GM19238 (cell line): ENCODE results near the gene JPH3.
"Not testable (repeated sequence)": the region's sequence is repeated elsewhere in the genome, so short reads cannot be mapped to it uniquely, and the experiment has no call there.

Experiments
- DNase-seq: peaks from one replicate; pipeline ENCODE4 v3.0.0; 2011; ENCODE audit warnings: low spot score; ENCODE audit not compliant: insufficient read length

JPH3 gene

DNA sequence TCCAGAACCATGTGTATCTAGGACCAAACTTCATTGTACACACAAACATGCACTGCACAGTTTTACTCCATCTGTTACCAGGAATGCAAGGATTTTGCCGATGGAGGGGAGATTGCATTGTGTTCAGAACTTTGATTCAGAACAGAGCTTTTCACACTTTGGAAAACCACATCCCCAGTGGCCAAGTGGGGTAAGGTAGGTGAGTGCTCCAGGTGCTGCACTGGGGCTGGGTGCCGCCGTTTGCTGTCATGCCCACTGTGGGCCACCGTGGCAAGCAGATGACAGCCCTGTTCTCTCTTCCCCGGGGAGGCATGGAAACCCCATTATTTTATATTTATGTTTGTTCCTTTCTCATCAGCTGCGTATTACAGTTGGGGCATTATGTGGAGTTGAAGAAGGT lies 29.3 kb upstream of the JPH3 start:
- DNase-seq = no peak

DNA sequence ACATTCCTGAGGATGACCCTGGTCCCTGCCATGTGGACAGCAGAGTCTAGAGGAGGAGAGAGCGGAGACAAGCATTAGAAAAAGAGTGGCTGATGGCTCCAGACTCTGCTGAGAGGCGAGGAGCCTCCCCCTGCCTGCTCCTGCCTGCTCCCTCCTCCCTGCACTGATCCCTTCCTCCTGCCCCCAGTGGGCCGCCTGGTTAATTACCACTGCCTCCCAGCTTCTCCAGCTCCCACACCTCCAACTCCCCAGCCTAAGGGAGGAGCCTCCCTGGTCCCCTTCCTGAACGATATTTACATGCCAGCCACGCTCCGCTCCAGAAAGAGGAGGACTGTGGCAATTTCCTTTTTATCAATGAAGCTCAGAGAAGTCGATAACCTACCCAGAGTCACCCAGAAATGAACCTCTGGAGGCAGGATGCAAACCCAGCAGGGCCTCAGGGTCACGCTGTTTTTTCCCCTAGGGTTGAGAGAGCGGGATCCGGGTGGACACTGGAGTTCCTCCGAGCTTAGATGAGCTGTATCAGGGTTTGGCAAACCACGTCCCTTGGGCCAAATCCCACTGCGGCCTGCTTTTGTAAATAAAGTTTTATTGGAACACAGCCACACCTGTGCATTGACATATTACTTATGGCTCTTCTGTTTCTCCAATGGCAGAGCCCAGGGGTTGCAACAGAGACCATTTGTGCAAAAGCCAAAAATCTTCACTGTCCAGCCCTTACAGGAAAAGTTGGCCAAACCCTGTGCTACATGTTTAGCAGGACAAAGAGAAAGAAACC lies 27.1 kb upstream of the JPH3 start:
- no peak for DNase-seq

DNA sequence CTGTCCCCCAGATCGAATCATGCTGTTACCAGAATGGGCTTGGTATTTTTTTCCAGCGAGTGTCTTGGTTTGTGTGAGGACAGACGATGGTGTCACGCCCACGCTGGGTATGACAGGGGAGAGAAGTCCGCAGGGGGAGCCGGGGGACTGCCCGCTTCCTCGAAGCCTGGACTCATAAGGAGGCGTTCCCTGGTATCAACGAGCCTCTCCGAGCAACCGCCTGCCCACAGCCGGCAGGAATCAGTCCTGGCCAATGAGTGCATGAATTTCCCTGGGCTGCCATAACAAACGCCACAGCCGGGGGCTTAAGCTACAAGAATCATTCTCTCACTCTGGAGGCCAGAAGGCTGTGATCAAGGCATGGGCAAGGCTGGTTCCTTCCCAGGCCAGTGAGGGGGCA lies 26.1 kb upstream of the JPH3 start:
- DNase-seq = no peak

GRCh38 chr16:87578142-87578930 lies 24.0 kb upstream of the JPH3 start:
- not testable (repeated sequence) for DNase-seq

- no peak for DNase-seq
These were observed 22.6 kb upstream of the JPH3 start for GRCh38 chr16:87579691-87580090.

- DNase-seq = no peak
These were observed 21.4 kb upstream of the JPH3 start for GRCh38 chr16:87580855-87581261.

- no peak for DNase-seq
These were observed 20.5 kb upstream of the JPH3 start for GRCh38 chr16:87581857-87582215.

DNA sequence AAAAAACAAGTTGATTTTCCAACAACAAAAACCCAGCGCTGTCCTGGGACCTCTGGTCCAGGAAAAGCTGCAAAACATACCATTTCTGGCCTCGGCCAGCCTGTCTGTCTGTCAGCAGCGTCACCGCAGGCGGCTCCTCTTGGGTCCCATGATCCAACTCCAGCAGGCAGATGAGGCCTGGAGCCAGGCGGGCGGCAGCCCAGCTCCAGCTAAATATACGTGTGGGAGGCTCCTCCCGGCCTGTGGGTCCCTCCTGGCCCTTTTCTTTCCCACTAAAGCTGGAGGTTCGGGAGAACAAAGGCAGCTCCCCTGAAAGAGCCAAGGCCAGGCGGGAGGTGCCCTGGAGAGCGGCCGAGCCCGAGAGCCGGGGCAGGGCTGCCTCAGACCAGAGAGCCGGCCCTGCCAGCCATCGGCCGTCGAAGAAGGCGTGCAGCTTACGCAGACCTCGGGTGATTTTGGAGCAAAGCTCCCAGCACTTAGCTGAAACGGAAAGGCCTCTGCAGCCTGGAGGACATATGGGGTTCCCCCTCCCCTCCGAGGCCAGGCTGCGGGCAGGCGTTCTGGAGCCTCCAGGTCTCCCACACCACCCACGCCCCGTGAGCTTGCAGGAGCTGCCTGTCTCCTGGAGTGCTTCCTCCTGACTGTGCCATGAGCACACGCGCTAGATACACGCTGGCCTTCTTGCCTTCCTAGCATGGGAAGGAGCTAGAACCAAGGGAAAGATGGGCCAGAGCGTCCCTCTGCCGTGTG lies 19.9 kb upstream of the JPH3 start:
- no peak for DNase-seq

- no peak for DNase-seq
These were observed 19.4 kb upstream of the JPH3 start for GRCh38 chr16:87582966-87583325.

DNA sequence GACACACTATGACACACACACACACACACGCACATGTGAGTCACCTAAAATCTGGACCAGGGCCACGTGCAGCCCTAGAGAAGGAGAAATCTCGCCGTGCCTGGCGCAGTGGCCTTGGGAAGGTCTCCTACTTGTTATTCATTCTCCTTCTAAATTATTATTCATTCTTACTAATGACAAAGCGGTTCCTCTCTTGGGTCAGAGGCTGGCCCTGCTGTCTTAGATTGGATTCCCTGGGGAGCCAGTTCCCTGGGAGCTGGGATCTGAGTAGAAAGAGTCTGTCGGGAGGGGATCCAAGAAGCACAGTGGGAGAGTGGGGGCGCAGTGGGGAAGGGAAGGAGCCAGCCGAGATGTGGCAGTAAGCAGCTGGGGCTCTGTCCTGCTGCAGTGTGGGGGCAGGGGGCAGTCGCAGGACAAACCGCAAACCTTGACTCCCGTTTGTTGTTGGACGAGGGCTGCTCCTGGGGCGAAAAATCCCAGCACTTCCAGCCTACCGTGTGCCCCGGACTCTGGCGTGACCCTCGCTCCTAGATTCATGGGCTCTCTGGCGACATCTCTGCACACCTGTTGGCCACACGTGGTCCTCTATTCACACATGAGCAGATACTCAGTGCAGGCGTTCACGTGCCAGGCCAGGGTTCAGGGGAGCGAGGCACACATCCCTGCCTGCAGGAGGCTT lies 18.7 kb upstream of the JPH3 start:
- no peak for DNase-seq

DNA sequence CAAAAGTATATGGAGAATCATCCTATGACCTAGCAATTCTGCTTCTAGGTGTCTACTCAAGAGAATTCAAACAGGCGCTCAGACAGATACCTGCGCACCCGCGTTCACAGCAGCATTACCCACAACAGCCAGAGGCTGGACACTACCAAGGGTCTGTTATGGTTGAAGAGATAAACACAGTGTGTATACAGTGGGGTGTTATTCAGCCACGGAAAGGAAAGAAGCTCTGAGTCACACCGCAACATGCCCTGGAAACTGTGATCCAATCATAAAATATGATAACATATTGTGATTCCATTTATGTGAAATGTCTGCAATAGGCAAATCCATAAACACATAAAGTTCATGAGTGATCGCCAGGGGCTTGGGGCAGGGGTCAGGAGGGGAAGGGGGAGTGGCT lies 18.0 kb upstream of the JPH3 start:
- no peak for DNase-seq

- no peak for DNase-seq
These were observed 17.3 kb upstream of the JPH3 start for GRCh38 chr16:87584975-87585374.

GRCh38 chr16:87585442-87586200 lies 16.7 kb upstream of the JPH3 start:
- no peak for DNase-seq

DNA sequence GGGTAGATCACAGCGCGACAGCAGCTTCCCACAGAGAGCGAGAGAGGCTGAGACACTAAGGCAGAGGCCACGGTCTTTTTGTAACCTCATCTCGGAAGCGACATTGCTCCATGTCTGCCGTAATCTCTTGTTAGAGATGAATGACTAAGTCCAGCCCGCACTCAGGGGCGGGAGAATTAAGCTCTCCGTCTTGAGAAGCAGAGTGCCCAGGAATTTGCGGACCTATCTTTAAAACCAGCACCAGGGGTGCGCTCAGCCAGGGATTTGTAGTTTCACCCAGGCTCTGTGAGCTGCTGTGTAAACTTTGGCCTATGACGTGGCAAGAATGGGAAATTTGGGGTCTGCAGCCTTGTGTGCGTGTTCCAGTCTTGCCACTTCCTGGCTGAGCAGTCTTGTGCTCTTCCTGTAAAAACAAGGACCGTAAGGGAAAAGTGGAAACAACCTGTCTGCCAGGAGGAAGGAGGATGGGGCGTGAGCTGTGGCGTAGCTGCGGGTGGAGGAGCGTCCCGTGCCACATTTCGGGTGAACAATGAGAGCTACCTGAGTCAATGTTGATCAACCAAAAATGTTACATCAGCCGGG lies 16.0 kb upstream of the JPH3 start:
- no peak for DNase-seq

DNA sequence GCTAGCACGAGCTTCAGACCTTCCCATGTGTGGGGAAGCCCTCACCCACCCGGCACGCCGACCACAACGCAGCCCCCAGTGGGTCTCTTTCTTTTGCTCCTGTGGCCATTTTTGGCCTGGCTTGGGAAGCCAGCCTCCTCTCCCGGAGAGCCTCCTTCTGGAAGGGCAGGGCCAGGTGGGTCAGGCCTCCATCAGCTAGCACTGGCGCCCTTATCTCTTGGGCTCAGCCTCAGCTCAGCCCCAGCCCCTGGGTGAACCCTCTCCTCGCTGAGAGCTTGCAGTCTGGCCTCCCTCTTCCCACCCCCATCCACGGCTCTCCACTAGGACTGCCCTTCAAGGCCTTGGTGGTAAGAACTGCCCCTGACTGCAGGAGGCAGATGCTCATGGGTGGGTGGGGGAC lies 14.7 kb upstream of the JPH3 start:
- no peak for DNase-seq

- DNase-seq = no peak
These were observed 10.1 kb upstream of the JPH3 start for GRCh38 chr16:87592018-87592712.

DNA sequence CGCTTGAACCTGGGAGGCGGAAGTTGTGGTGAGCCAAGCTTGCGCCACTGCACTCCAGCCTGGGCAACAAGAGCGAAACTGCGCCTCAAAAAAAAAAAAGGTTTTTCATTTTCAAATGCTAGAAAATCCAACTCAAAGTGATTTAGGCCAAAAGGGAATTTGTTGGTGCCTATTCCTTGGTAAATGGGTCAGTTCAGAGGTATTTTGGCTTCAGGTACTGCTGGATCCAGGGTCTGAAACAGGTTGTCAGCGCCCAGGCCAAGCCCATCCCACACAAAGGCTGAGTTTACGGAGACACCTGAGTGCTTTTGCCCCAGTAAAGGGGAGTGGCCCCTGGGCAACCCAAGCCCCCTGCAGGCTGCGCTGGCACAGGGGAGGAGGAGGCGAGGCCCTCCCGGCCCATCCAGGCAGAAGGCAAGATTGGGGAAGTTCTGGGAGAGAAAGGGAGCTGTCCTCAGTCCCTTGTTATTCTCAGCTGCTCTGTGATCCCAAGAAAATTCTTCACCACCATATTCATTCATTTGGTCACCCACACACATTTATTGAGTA lies 8.5 kb upstream of the JPH3 start:
- no peak for DNase-seq

GRCh38 chr16:87595712-87596111 lies 6.6 kb upstream of the JPH3 start:
- no peak for DNase-seq

- DNase-seq = no peak
These were observed 4.9 kb upstream of the JPH3 start for GRCh38 chr16:87597324-87597830.

GRCh38 chr16:87598431-87598830 lies 3.9 kb upstream of the JPH3 start:
- no peak for DNase-seq
